Stimulated activated CD4-positive, alpha-beta T cell treated with anti-CD3 and anti-CD28 coated beads, Interleukin-12 subunit alpha, Interleukin-12 subunit beta, amount 100 ng/mL, for 48 hours (primary cell): ENCODE results near the gene SEMA3F.
"Not testable (repeated sequence)": the region's sequence is repeated elsewhere in the genome, so short reads cannot be mapped to it uniquely, and the experiment has no call there.

Experiments used
- DNase-seq, 3 donors: peaks; one replicate each; pipeline ENCODE4 v3.0.0-alpha.2; 2020; ENCODE audit warnings: low read depth in 2 of 3, low spot score in 1 of 3

SEMA3F gene

DNA sequence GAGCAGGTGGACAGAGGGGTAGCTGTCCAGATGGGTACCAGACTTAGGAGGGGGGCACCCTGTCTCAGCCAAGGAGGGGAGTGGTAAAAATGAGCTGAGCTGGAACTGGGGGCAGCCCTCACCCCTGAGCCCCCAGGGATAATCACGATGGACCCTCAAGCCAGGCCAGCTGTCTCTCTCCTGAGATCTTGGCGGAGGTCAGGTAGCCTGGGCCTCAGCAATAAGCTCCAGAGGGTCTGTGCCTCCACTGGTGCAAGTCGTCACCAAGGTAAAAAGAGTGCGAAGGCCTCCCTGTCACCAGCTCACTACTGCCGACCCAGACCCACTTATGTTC lies 55.0 kb downstream of the SEMA3F start:
- no peak for DNase-seq

- DNase-seq = no peak
Measured at GRCh38 chr3:50210510-50211367, 55.6 kb downstream of the SEMA3F start.

GRCh38 chr3:50211368-50211717 lies 56.2 kb downstream of the SEMA3F start:
- not testable (repeated sequence) for DNase-seq

GRCh38 chr3:50211930-50212329 lies 56.8 kb downstream of the SEMA3F start:
- DNase-seq = peak in 2 of 3 donors; percentile 31 to 36

DNA sequence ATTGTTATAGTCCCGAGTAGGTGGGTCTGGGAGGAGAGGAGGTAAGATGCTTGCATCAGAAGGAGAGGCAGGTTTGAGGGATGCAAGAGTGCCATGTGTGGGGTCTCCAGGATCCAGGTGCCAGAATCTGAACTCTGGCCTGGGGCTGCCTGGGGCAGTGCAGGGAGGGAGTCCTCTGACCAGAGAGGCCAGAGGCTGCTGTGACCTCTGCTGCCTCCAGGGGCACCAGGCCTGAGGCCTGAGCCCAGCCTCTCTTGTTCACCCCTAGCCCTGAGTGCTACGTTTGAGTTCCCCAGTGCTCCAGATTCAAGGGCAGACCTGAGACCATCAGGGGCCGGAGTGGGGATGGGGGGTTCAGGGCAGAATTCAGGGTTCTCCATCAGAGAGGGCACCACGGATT lies 57.4 kb downstream of the SEMA3F start:
- no peak for DNase-seq

GRCh38 chr3:50212971-50213370 lies 57.8 kb downstream of the SEMA3F start:
- no peak for DNase-seq

- no peak for DNase-seq
Measured at GRCh38 chr3:50213373-50213772, 58.2 kb downstream of the SEMA3F start.

DNA sequence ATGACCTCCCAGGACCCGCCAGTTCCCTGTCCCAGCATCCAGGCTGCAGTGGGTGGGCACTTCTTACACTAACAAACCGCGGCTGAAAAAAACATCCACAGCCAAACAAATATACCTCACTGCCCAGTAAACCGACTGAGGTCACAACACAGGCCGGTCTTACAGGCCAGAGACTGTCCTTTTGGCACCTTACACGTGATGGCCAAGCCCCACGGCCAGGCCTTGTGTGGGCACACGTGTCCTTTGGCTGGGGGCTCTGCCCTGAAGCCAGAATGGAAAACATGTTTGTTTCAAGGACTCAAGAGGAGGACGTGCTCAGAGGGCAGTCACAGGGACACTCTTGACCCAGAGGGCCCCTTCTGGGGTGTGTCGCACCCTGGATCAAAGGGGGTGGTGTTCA lies 59.7 kb downstream of the SEMA3F start:
- DNase-seq = no peak

GRCh38 chr3:50215529-50215928 lies 60.4 kb downstream of the SEMA3F start:
- no peak for DNase-seq

DNA sequence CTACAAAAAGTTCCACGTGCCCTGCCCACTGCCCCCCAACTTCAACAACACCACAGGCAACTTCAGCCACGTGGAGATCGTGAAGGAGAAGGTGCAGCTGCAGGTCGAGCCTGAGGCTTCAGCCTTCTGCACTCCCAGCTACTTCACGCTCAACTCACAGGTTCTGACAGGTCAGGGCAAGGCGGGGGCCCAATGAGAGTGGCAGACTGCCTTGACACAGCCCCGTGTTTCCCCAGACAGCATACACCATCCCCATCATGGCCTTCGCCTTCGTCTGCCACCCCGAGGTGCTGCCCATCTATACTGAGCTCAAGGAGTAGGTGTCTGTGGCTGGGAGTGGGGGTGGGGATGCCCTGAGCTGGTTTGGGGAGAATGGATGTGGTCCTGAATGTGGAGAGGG lies 62.6 kb downstream of the SEMA3F start:
- no peak for DNase-seq

- DNase-seq = no peak
Measured at GRCh38 chr3:50218448-50218847, 63.3 kb downstream of the SEMA3F start.

GRCh38 chr3:50219285-50219684 lies 64.2 kb downstream of the SEMA3F start:
- no peak for DNase-seq

- DNase-seq = no peak
Measured at GRCh38 chr3:50220109-50220508, 65.0 kb downstream of the SEMA3F start.

DNA sequence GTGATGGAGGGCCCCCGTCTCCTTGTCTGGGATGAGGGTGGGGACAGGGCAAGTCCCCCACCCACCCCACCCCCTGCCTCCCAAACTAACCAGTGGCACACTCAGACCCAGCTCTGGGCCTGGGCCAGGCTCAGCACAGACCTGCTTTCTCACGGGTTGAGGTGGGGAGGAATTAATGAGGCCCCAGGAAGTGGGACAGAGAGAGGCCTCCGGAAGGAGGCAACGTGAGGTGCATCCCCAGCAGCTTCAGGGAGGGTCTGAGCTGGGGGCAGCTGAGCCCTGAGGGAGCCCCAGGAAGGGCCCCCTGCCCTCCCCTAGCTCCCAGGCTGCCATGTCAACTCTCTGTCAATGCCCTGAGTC lies 65.9 kb downstream of the SEMA3F start:
- no peak for DNase-seq

DNA sequence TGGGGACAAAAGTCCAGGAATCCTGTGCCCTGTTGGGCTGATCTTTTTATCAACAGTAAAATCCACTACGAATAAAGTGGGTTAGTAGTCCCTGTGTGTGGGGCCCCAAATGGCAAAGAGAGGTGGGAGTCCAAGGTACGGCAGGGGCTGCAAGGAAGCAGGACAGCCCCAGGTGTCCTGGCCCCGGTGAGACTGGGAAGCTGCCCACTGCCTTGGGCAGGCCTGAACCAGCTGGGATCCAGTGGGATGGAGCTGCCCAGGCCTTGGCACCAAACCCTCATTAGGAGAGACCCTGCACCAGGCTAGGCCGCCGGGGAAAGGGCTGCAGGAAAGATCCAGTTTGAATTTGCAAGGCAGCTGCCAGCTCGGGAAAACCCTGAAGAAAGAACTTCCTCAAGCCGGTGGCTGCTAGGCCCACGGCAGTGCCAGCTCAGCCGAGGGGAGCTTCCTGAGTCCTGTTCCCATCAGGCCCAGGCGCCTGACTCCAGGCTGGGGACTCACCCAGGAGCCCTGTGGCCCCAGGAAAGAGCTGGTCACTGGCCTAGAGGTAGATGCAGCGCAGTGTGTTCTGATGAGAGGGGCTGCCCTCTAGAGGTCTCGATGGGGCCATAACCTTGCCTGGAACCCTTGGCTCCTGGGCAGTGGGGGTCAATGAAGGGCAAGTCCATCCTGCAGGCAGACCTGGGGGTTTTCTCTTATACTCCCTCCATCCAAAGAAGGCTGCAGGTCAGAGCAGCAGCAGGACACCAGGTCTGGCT lies 66.5 kb downstream of the SEMA3F start:
- no peak for DNase-seq

GRCh38 chr3:50222169-50222528 lies 67.0 kb downstream of the SEMA3F start:
- no peak for DNase-seq

DNA sequence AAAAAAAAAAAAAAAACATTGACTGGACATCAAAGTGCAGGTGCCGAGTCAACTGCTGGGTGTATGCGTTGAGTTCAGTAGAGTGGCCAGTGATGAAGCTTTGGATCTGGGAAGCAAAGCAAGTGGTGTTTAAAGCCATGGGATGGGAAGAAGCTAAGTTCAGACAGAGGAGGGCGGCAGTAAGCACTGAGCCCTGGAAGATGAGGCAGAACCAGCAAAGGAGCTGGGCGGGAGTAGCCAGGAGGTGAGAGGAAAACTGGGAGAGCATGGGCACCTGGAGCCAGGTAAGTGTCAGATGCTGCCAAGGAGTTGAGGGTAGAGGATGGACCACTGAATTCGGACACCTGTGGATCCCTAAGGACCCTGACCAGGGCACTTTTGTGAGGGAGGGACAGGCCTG lies 69.5 kb downstream of the SEMA3F start:
- DNase-seq = no peak

DNA sequence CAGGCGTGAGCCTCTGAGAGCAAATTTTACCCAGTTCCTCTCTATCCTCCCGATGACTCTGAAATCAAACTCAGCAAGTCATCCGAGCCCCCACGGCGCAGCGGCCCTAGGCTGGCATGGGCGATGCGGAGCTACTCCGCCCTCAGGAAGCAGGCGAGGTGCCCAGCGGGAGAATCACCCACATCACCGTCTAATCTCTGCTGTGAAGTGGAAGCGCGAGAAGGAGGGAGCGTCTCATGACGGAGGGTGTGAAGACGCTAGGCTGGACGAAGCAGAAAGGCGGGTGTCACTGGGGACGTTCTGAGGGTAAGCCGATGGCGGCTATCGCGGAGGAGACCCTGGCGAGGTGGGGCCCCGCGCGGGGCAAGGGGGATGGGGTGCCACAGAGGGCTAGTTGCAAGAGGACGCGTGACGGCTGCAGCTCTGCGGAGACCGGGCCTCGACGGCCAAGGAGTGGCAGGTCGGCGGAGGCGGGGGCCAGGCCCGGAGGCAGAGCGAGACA lies 71.8 kb downstream of the SEMA3F start:
- peak in 1 of 3 donors; percentile 30 for DNase-seq

DNA sequence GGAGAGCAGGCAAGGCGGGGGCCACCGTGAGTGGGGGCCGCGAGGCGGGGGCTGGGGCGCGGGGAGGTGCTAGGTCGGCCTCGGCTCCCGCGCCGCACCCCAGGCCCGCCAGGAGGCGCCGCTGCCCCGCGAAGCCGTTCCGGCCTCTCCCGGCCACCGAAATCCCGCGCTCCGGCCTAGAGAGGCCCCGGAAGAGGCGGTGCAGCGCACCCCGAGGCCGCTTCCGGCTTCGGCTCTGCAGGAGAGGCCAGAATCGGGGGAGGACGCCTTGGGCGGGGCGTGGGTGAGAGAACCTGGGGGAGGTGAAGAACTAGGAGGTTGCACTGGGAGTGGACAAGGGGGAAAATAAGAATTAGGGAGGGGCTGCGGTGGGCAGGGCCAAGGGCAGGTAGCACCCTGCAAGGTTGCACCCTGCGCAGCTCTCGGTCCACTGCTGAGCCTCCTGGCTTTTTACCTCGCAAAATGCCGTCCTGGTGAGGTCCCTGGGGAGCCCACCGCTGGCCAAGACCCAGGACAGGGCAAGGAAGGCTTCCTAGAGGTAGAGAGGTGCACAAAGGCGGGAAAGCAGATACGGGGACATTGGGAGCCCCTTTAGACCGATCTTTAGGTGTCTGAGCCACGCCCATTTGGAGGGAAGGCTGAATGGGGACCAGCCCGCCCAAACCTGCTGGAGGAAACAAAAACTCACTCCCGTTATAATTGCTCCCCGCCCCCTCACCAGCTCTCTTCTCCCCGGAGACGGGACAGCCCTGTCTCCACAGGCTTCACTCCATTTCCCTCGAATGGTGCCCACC lies 72.5 kb downstream of the SEMA3F start:
- peak; percentile 77 to 89 (median 78) for DNase-seq

DNA sequence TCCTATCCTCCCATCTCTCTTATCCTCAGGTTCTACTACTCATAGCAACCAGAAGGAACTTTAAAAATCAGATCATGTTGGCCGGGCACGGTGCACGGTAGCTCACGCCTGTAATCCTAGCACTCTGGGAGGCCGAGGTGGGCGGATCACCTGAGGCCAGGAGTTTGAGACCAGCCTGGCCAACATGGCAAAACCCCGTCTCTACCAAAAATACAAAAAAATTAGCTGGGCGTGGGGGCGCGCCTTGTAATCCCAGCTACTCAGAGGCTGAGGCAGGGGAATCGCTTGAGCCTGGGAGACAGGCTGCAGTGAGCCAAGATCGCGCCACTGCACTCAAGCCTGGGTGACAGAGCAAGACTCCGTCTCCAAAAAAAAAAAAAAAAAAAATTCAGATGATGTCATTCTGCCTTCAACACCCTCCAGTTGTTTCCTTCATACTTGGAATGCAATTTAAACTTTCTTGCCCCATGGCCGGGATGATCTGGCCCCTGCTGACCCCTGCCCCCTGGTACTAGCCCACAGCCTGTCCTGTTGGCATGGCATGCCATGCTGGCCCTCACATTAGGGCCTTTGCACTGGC lies 73.2 kb downstream of the SEMA3F start:
- not testable (repeated sequence) for DNase-seq

DNA sequence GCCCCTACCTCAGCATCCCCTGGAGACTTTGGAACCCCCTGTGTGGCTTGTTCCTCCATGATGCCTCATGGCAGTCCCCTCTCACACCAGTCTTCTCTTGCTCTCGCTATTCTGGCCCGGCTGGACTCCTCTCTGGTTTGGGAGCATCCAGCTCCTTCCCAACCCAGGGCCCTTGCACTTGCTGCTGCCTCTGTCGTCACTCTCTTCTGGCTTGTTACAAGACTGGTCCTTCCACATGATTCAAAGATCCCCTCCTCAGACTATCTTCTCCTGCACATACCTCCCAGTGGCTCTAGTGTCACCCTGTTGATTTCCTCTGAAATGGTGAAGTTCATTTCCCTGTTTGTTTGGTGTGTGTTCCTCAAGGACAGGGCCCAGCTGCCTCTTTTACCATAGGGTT lies 74.4 kb downstream of the SEMA3F start:
- DNase-seq = no peak
